Activated CD4-positive, alpha-beta T cell treated with anti-CD3 and anti-CD28 coated beads, Interleukin-2, amount 50 U/mL, for 4 hours (primary cell): ENCODE results near the gene MACROH2A2.
"Not testable (repeated sequence)": the region's sequence is repeated elsewhere in the genome, so short reads cannot be mapped to it uniquely, and the experiment has no call there.

ENCODE experiments used
- DNase-seq, 2 experiments: peaks; one replicate each; pipeline ENCODE4 v3.0.0-alpha.2; 2020

Gene MACROH2A2

DNA sequence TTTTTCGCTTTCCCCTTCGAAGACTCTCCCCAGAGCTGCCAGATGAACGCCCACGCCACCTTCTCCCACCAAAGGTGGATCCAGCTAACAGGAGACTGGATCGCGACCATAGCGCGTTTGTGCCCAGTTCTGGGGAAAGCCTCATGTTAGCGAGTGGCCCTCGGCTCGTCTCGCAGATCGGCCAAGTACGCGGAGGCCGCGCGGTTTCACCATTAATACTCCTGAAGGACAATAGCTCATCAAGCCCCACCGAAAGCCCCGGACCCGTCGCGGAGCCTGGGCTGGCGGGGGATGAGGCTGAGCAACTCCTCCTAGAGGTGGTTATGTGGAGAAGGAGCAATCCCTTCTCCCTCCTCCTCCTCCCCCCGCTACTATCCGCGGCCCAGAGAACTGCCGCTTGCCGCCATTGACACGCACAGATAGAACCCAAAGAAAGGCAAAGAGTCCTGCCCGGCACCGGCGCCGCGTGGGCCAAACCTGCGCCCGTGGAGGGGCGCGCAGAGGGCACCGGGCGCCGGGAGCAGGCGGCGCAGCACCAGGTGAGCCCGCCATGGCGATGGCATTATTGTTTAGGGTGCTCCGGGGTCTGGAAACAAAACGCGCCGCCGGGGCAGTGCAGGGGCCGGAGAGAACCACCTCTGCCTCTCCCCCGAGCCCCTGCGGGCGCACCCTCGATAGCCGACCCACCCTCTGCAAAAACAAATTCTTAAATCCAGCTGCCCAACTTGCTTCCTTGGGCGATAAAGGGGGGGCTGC is at the start of gene MACROH2A2:
Gene MACROH2A2, plus strand, starts transcription at position 385 of the 756 bp plus-strand sequence. CDS start 22,813 bp downstream, outside the sequence.
- DNase-seq: no peak

- no peak for DNase-seq
These were observed 45.4 kb upstream of the MACROH2A2 start for GRCh38 chr10:70007116-70007820.

DNA sequence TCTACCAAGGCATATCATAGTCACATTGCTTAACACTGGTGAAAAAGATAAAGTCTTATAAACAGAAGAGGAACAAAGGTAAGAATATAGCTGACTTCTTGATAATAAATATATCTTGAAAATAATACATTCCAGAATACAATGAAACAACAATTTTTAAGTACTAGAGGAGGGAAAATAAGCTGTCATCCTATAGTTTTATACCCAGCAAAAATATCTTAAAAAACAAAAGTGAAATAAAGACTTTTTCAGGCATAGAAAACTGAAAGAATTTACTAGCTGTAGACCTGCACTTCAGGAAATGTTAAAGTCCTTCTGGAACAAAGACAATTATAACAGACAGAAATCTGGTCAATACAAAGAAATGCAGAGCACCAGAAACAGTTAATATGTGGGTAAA is 21.4 kb upstream of the MACROH2A2 start:
- no peak for DNase-seq

- DNase-seq: no peak
These were observed 19.9 kb upstream of the MACROH2A2 start for GRCh38 chr10:70032667-70033289.

DNA sequence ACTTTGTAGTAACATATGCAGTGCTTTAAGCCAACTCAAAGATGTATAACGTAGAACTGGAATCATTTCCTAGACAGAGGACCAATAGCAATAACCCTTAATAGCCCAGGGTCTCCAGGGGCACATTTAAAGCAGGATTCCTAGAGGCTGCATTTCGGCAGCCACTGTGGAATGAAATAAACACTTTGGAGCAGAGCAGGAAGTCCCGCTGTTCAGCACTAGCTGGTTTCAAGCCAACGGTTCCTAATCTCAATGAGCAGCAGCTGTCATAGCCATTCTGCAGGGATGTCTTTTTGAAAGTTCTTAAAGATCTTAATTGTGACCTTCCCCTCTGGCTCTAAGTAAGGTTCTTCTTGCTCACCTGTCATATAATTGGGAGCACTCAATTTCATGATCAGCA is 18.4 kb upstream of the MACROH2A2 start:
- DNase-seq: no peak

DNA sequence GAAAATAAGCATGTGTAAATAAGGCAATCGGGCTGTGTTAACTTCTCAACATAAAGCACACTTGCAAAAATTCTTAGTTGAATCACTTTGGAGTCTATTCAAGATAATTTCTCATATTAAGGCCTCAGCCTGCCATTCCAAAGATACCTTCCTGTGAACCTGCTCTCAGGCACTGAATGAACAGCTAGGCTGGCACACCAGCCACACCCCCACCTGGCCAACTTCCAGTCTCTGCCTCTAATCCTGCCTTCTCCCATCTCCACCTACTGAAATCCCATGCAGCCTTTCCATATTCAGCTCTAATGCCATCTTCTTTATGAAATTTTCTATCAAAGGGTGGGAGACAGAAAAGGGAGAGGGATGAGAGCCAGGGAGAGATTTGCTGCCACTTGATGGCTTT is 17.1 kb upstream of the MACROH2A2 start:
- no peak for DNase-seq

GRCh38 chr10:70038923-70039322 is 13.7 kb upstream of the MACROH2A2 start:
- no peak for DNase-seq

DNA sequence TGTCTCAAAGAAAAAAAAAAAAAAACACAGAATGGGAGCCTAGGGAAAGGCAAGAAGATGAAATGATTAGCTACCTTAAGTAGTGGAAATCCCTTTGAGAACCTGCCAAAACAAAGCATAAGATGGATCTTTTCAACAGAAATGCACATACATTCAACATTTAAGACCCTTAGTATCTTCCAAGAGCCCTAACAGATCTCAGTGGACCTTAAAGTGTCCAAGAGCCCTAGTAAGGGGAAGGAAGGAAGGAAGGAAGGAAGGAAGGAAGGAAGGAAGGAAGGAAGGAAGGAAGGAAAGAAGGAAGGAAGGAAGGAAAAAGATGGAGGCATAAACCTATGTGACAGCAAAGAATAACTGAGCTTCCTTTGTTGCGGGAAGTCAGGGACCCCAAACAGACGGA is 11.6 kb upstream of the MACROH2A2 start:
- DNase-seq: no peak

DNA sequence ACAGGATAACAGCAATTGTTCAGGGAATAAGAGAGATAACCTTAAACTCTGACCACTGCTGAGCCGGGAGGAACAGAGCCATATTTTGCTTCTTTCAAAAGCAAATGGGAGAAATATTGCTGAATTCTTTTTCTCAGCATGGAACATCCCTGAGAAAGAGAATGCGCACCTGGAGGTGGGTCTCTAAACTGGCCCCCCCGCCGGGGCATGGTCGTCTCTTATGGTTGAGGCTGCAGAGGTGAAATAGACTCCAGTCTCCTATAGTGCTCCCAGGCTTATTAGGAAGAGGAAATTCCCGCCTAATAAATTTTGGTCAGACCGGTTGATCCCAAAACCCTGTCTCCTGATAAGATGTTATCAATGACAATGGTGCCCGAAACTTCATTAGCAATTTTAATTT is 10.9 kb upstream of the MACROH2A2 start:
- not testable (repeated sequence) for DNase-seq

DNA sequence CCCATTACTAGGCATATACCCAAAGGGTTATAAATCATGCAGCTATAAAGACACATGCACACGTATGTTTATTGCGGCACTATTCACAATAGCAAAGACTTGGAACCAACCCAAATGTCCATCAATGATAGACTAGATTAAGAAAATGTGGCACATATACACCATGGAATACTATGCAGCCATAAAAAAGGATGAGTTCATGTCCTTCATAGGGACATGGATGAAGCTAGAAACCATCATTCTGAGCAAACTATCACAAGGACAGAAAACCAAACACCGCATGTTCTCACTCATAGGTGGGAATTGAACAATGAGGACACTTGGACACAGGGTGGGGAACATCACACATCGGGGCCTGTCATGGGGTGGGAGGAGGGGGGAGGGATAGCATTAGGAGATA is 5.6 kb upstream of the MACROH2A2 start:
- not testable (repeated sequence) for DNase-seq

DNA sequence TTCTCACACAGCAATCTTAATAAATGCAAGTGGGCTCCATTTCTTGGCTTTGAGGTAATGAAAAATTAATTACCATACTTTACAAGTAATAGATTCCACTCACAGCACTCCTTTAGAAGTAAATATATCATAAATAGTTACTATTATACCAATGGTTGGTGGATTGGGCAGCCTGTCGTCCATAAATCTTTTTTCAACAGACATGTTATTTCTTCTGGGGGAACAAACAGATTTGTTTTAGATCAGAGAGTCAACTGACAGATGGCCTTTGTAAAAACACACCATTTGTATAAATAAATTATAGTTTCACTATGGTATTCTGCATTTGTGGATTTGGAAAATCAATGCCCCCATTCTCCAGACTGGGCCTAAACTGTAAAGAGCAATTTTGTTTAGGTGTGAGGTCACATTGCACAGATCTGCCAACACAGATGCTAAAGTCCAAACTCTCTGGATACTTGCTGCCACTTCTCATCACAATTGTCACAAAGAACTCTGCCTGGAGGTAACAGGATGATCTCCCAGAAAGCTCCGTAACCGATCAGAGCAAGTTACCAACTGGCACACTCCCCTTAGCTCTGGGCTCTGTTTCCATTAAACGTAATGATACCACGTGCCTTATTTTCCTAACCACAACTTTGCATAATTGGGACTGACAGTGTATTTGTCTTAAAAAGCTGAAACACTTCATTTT is 4.5 kb upstream of the MACROH2A2 start:
- no peak for DNase-seq

- DNase-seq: no peak
These were observed 798 bp upstream of the MACROH2A2 start for GRCh38 chr10:70051848-70052247.

GRCh38 chr10:70053218-70053840 is 683 bp downstream of the MACROH2A2 start:
- DNase-seq: no peak

DNA sequence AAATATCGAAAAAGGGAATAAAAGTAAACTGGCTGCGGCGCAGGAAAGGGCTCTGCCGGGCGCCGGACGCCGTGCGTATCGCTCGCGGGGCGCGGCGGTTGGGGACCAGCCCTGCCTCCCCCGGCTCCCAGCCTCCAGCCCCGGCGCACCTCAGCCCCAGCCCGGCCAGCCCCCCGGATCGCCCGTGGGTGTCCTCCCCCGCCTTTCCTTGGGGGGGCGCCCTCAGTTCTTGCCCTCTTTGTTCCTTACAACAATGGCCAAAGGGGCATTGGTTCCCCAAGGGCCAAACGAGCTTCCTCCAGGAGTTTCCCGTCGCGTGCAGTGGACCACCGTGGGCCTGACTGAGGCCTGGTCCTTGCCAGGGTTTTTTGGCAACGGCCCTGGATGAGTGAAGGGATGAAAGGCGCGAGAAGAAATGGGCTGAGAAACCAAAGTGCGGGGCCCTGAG is 1.2 kb downstream of the MACROH2A2 start:
- DNase-seq: no peak

- no peak for DNase-seq
These were observed 2.3 kb downstream of the MACROH2A2 start for GRCh38 chr10:70054902-70055301.

- DNase-seq: no peak
These were observed 2.9 kb downstream of the MACROH2A2 start for GRCh38 chr10:70055550-70055949.

DNA sequence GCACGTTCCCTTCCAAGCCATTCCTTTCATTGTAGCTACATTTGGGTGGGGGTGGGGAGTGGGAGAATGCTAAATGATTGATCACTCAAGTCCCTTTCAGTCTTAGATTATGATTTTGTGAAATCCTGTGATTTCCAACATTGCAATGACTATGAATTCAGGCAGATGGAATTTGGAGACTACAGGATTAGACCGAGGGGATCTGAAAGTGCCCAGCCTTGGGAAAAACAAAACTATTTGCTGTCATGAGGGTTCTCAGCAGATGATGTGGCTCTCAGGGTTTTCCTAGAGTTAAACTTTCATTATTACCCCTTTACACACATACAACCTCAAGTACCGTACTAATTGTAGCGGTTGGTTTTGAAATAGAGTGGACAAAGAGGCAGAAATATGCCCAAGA is 4.7 kb downstream of the MACROH2A2 start:
- DNase-seq: no peak

DNA sequence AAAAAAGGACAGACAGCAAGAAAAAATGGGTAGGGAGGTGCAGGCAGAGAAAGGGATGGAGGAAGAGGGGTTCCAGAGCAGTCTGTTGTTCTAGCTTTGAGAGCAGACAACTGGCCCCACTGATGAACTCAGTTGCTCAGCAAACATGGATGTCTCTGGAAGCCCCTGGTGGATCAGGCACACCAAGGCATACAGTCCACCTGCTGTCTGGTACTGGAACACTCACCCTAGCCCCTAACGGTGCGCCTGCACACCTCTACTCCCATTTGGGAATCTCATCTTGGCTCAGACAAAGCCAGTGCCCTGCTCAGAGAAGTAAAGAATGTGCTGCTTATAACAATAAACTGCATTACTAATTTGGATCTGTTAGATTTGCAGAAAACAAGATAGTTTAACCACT is 7.7 kb downstream of the MACROH2A2 start:
- DNase-seq: no peak

DNA sequence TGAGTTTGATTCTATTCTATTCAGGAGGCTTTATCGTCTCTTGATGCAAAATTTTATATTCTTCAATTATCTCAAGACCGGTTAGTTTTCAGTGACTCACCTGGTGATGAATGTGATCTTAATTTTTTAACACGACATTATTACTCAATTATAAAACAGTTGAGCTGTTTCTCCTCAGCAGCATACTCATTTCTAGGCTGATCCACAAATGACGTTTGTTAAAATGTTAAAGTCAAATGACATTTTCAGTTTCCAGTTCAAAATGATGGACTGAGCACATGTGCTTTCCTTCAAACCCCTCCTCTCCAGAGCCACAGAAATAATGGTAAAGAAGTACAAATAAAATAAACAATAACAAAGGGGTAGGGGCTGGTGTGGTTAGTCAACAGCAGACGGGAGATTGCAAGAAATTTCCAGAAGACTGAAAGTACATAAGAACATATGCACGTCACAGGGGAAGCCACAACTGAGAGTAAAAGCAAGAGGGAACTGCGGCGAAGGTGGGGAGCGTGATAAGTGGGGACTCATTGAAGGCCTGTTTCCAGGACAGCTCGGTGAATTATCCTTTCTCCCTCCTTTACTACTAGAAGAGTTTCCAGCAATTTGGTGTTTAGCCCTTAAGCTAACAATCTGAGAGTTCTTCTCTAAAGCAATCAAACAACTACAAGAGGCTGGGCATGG is 10.9 kb downstream of the MACROH2A2 start:
- DNase-seq: no peak

DNA sequence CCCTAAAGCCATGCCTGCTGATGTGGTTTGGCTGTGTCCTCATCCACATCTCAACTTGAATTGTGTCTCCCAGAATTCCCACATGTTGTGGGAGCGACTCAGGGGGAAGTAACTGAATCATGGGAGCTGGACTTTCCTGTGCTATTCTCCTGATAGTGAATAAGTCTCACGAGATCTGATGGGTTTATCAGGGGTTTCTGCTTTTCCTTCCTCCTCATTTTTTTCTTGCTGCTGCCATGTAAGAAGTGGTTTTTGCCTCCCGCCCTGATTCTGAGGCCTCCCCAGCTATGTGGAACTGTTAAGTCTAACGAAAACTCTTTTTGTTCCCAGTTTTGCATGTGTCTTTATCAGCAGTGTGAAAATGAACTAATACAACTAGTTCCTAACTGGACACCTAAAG is 11.8 kb downstream of the MACROH2A2 start:
- DNase-seq: no peak

GRCh38 chr10:70066190-70066589 is 13.5 kb downstream of the MACROH2A2 start:
- DNase-seq: no peak

GRCh38 chr10:70067586-70067985 is 14.9 kb downstream of the MACROH2A2 start:
- DNase-seq: no peak
